ENCODE data around the gene SORCS2.

DNA sequence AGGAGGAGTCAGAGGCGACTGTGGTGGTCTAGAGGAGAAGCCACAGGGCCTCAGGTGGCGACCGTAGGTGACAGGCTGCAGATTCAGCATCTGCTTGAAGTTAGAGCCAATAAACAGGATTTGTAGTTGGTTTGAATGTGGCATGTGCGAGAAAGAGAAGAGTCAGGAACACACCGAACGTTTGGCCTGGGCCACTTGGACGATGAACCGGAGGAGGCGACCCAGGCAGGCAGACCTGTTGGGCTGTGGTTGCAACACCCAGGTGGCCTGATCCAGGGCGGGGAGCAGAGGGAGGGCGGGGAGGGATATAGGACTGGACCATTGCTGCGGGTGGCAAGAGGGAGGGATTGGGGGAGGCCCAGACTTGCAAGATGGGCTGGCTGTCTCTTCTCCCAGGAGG lies 252.4 kb downstream of the SORCS2 start:
- no peak for TF ChIP-seq SIN3A (conservative IDR thresholded peaks at IDR 0.05 in 1 of 2, IDR thresholded peaks at IDR 0.05 in 1 of 2; ENCODE audit: low read depth in 1 of 2, low read length in 2 of 2)
- no peak for TF ChIP-seq RAD21 (IDR thresholded peaks at IDR 0.05 in 1 of 2, conservative IDR thresholded peaks at IDR 0.05 in 1 of 2; ENCODE audit: low read depth in 2 of 2, low read length in 2 of 2)
- TF ChIP-seq, protein P1, sequence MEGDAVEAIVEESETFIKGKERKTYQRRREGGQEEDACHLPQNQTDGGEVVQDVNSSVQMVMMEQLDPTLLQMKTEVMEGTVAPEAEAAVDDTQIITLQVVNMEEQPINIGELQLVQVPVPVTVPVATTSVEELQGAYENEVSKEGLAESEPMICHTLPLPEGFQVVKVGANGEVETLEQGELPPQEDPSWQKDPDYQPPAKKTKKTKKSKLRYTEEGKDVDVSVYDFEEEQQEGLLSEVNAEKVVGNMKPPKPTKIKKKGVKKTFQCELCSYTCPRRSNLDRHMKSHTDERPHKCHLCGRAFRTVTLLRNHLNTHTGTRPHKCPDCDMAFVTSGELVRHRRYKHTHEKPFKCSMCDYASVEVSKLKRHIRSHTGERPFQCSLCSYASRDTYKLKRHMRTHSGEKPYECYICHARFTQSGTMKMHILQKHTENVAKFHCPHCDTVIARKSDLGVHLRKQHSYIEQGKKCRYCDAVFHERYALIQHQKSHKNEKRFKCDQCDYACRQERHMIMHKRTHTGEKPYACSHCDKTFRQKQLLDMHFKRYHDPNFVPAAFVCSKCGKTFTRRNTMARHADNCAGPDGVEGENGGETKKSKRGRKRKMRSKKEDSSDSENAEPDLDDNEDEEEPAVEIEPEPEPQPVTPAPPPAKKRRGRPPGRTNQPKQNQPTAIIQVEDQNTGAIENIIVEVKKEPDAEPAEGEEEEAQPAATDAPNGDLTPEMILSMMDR (IDR thresholded peaks at IDR 0.05; ENCODE audit: control extremely low read depth in 1 of 3, insufficient read depth in 1 of 3, low read depth in 1 of 3, low read length in 3 of 3), result no peak
- no peak for TF ChIP-seq EZH2 (IDR thresholded peaks at IDR 0.05; ENCODE audit: low read depth, low read length, severe bottlenecking)
- no peak for TF ChIP-seq YY1 (IDR thresholded peaks at IDR 0.05; ENCODE audit: low read depth, low read length)
- TF ChIP-seq JUND (IDR thresholded peaks at IDR 0.05; ENCODE audit: low read length), result no peak
- no peak for TF ChIP-seq FOSL1 (IDR thresholded peaks at IDR 0.05; ENCODE audit: insufficient read depth, low read depth, low read length)
- TF ChIP-seq POLR2AphosphoS5 (IDR thresholded peaks at IDR 0.05; ENCODE audit: low read depth, low read length), result no peak
- TF ChIP-seq CREB1 (IDR thresholded peaks at IDR 0.05), result no peak
- TF ChIP-seq RBBP5 (IDR thresholded peaks at IDR 0.05; ENCODE audit: borderline replicate concordance, low read depth, low read length), result no peak
- TF ChIP-seq GTF2F1 (IDR thresholded peaks at IDR 0.05; ENCODE audit: borderline replicate concordance, low read depth, low read length), result no peak
- no peak for TF ChIP-seq TAF1 (IDR thresholded peaks at IDR 0.05; ENCODE audit: low read depth, low read length)
- TF ChIP-seq RFX5 (IDR thresholded peaks at IDR 0.05; ENCODE audit: borderline replicate concordance, low read depth, low read length), result no peak
